Duodenal mucosa (tissue), 2 donors: ENCODE measurements around the gene ADAMTSL4.

ENCODE experiments used
- H3K27ac ChIP-seq: one replicate; pipeline ENCODE4 v1.7.0; 2013; ENCODE audit warnings: low read depth, low read length
- H3K27me3 ChIP-seq, 2 donors: one replicate each; pipeline ENCODE4 v1.7.0; 2013; ENCODE audit warnings: low read length in 2 of 2, control low read depth in 1 of 2; ENCODE audit not compliant: insufficient read depth in 2 of 2, control insufficient read depth in 1 of 2
- H3K36me3 ChIP-seq, 2 donors: one replicate each; pipeline ENCODE4 v1.7.0; 2013; ENCODE audit warnings: low read length in 2 of 2, control low read depth in 1 of 2; ENCODE audit not compliant: insufficient read depth in 2 of 2, control insufficient read depth in 1 of 2
- H3K4me1 ChIP-seq, 2 donors: one replicate each; pipeline ENCODE4 v1.7.0; 2013; ENCODE audit warnings: low read length in 2 of 2, control low read depth in 1 of 2; ENCODE audit not compliant: insufficient read depth in 2 of 2, control insufficient read depth in 1 of 2
- H3K4me3 ChIP-seq, 2 donors: one replicate each; pipeline ENCODE4 v1.7.0; 2013; ENCODE audit warnings: low read length in 2 of 2, low read depth in 1 of 2
- H3K9ac ChIP-seq, 2 donors: one replicate each; pipeline ENCODE4 v1.7.0; 2013; ENCODE audit warnings: low read length in 2 of 2, low read depth in 1 of 2
- H3K9me3 ChIP-seq, 2 donors: one replicate each; pipeline ENCODE4 v1.7.0; 2013; ENCODE audit warnings: low read length in 2 of 2, control low read depth in 1 of 2; ENCODE audit not compliant: control insufficient read depth in 1 of 2

The ADAMTSL4 gene

GRCh38 chr1:150532860-150533259 lies 16.3 kb upstream of the ADAMTSL4 start:
- H3K36me3 ChIP-seq, result no peaks in the 10 kb centered on the region
- no peaks in the 10 kb centered on the region for H3K9me3 ChIP-seq
- H3K9ac ChIP-seq, result peak overlapping the region; percentile 48 to 57
- peak overlapping the region; percentile 30 for H3K27ac ChIP-seq
- H3K4me1 ChIP-seq, result peaks cover 24 to 27% of the 10 kb centered on the region in 2 donors
- H3K4me3 ChIP-seq, result peak overlapping the region in 1 of 2 donors; percentile 15
- H3K27me3 ChIP-seq, result no peaks in the 10 kb centered on the region

GRCh38 chr1:150534002-150534401 lies 15.2 kb upstream of the ADAMTSL4 start:
- Histone ChIP-seq H3K4me3 (no peak overlapping the region), H3K9ac (peak overlapping the region in 1 of 2 donors; percentile 6), H3K9me3 (no peaks in the 10 kb centered on the region), H3K36me3 (no peaks in the 10 kb centered on the region), H3K27me3 (no peaks in the 10 kb centered on the region), H3K4me1 (peaks cover 21 to 22% of the 10 kb centered on the region in 2 donors), H3K27ac (no peak overlapping the region)

- peaks cover 17 to 18% of the 10 kb centered on the region in 2 donors for H3K4me1 ChIP-seq
- H3K36me3 ChIP-seq, result no peaks in the 10 kb centered on the region
- no peak overlapping the region for H3K4me3 ChIP-seq
- no peaks in the 10 kb centered on the region for H3K27me3 ChIP-seq
- H3K27ac ChIP-seq, result no peak overlapping the region
- no peak overlapping the region for H3K9ac ChIP-seq
- H3K9me3 ChIP-seq, result no peaks in the 10 kb centered on the region
Observed at GRCh38 chr1:150535511-150536287, 13.5 kb upstream of the ADAMTSL4 start.

GRCh38 chr1:150536836-150537731 lies 12.1 kb upstream of the ADAMTSL4 start:
- Histone ChIP-seq H3K36me3 (no peaks in the 10 kb centered on the region), H3K9me3 (no peaks in the 10 kb centered on the region), H3K4me3 (no peak overlapping the region), H3K27ac (no peak overlapping the region), H3K9ac (no peak overlapping the region), H3K4me1 (peaks cover 13 to 16% of the 10 kb centered on the region in 2 donors), H3K27me3 (no peaks in the 10 kb centered on the region)

- Histone ChIP-seq H3K9me3 (no peaks in the 10 kb centered on the region), H3K27me3 (no peaks in the 10 kb centered on the region), H3K4me3 (no peak overlapping the region), H3K9ac (no peak overlapping the region), H3K4me1 (peaks cover 7 to 9% of the 10 kb centered on the region in 2 donors), H3K27ac (no peak overlapping the region), H3K36me3 (no peaks in the 10 kb centered on the region)
Observed at GRCh38 chr1:150537732-150538684, 11.2 kb upstream of the ADAMTSL4 start.

GRCh38 chr1:150543500-150544143 lies 5.6 kb upstream of the ADAMTSL4 start:
- no peaks in the 10 kb centered on the region for H3K36me3 ChIP-seq
- no peak overlapping the region for H3K9ac ChIP-seq
- H3K4me3 ChIP-seq, result no peak overlapping the region
- no peak overlapping the region for H3K27ac ChIP-seq
- no peaks in the 10 kb centered on the region for H3K9me3 ChIP-seq
- H3K4me1 ChIP-seq, result peaks cover 0 to 3% of the 10 kb centered on the region in 2 donors
- H3K27me3 ChIP-seq, result no peaks in the 10 kb centered on the region

GRCh38 chr1:150544204-150544603 lies 5.0 kb upstream of the ADAMTSL4 start:
- H3K4me3 ChIP-seq, result no peak overlapping the region
- no peaks in the 10 kb centered on the region for H3K27me3 ChIP-seq
- H3K9me3 ChIP-seq, result no peaks in the 10 kb centered on the region
- H3K36me3 ChIP-seq, result no peaks in the 10 kb centered on the region
- no peak overlapping the region for H3K27ac ChIP-seq
- H3K4me1 ChIP-seq, result peaks cover 0 to 3% of the 10 kb centered on the region in 2 donors
- H3K9ac ChIP-seq, result no peak overlapping the region

GRCh38 chr1:150545486-150546032 lies 3.6 kb upstream of the ADAMTSL4 start:
- Histone ChIP-seq H3K4me3 (no peak overlapping the region), H3K9ac (no peak overlapping the region), H3K36me3 (no peaks in the 10 kb centered on the region), H3K4me1 (peaks cover 0 to 10% of the 10 kb centered on the region in 2 donors), H3K27ac (no peak overlapping the region), H3K27me3 (peaks cover 3 to 6% of the 10 kb centered on the region in 2 donors), H3K9me3 (no peaks in the 10 kb centered on the region)

- peaks cover 0 to 10% of the 10 kb centered on the region in 2 donors for H3K4me1 ChIP-seq
- H3K9ac ChIP-seq, result no peak overlapping the region
- H3K4me3 ChIP-seq, result no peak overlapping the region
- H3K9me3 ChIP-seq, result no peaks in the 10 kb centered on the region
- H3K27ac ChIP-seq, result no peak overlapping the region
- peaks cover 3 to 6% of the 10 kb centered on the region in 2 donors for H3K27me3 ChIP-seq
- no peaks in the 10 kb centered on the region for H3K36me3 ChIP-seq
Observed at GRCh38 chr1:150546294-150546937, 2.8 kb upstream of the ADAMTSL4 start.
